ENCODE measurements around the gene FOXK1.

- TF ChIP-seq EZH2 (IDR thresholded peaks at IDR 0.05; ENCODE audit: insufficient read depth, low read length) (no peak), CTCF (IDR thresholded peaks at IDR 0.05; ENCODE audit: insufficient read depth, low read depth, low read length) (no peak)
These were observed 90.2 kb downstream of the FOXK1 start for GRCh38 chr7:4772306-4772705.
